IMR-90 (cell line): ENCODE results near the gene RGMB. TPM values are rescaled to one million over a fixed set of nuclear protein-coding genes. Genes with fewer than 3 reads are reported as not detected.
A peak's percentile ranks its signal among the peaks of the same experiment; 100 is the strongest.

ENCODE experiments used
- ATAC-seq: fragments of 200-7000 bp; cut with Tn5 transposase; 2 replicates; pipeline ENCODE4 v1.9.1; 2020; ENCODE audit warnings: low read depth, mild to moderate bottlenecking, moderate library complexity
- BruUV-seq: library from RNA; stranded (reverse); fragments of 400-500 nt; replicated peaks from 2 replicates; lab custom pipeline; 2021; lab: Mats Ljungman, UMichigan
- CTCF ChIA-PET: fragments of 300-600 bp; formaldehyde crosslinking; extraction: SDS; loops from one replicate; lab custom pipeline; 2021; ENCODE audit warnings: antibody characterized with exemption; lab: Yijun Ruan, JAX
- POLR2A ChIA-PET: fragments of 300-600 bp; sonication (Branson Sonifier 250); formaldehyde crosslinking; loops from one replicate; lab custom pipeline; 2022; ENCODE audit warnings: antibody characterized with exemption; ENCODE audit not compliant: unreplicated experiment; lab: Charles Lee
- DNase-seq: peaks from one replicate; pipeline ENCODE4 v3.0.0; 2013
- H2AFZ ChIP-seq: replicated peaks from 2 replicates; pipeline ENCODE3; 2013; ENCODE audit warnings: low read length, mild to moderate bottlenecking; ENCODE audit not compliant: poor library complexity
- H2AK5ac ChIP-seq: 2 replicates; pipeline ENCODE4 v1.6.1; 2013; ENCODE audit warnings: low read depth, low read length, inconsistent platforms
- H2AK9ac ChIP-seq: replicated peaks from 2 replicates; pipeline ENCODE3; 2013; ENCODE audit warnings: mild to moderate bottlenecking, low read depth, low read length, moderate library complexity; ENCODE audit not compliant: poor library complexity
- H2BK120ac ChIP-seq: 2 replicates; pipeline ENCODE4 v1.6.1; 2013; ENCODE audit warnings: low read depth, low read length, inconsistent platforms
- H2BK15ac ChIP-seq: 3 replicates; pipeline ENCODE4 v1.6.1; 2013; ENCODE audit warnings: low read depth, low read length, inconsistent platforms
- H2BK20ac ChIP-seq: 2 replicates; pipeline ENCODE4 v1.6.1; 2013; ENCODE audit warnings: low read depth, mild to moderate bottlenecking, inconsistent platforms, low read length, moderate library complexity
- H2BK5ac ChIP-seq: 2 replicates; pipeline ENCODE4 v1.6.1; 2013; ENCODE audit warnings: mild to moderate bottlenecking, low read depth, low read length, inconsistent platforms; ENCODE audit not compliant: poor library complexity, severe bottlenecking
- H3K14ac ChIP-seq: replicated peaks from 2 replicates; pipeline ENCODE4 v1.6.1; 2013; ENCODE audit warnings: low read depth, low read length, inconsistent platforms
- H3K18ac ChIP-seq: 2 replicates; pipeline ENCODE4 v1.6.1; 2013; ENCODE audit warnings: low read depth, low read length, control low read depth
- H3K23ac ChIP-seq: 2 replicates; pipeline ENCODE4 v1.6.1; 2013; ENCODE audit warnings: low read depth, low read length, inconsistent platforms
- H3K27ac ChIP-seq: 2 replicates; pipeline ENCODE4 v1.5.1; 2013; ENCODE audit warnings: mild to moderate bottlenecking, control low read depth, low read length; ENCODE audit not compliant: insufficient read depth
- H3K27me3 ChIP-seq: 2 replicates; pipeline ENCODE4 v1.6.1; 2013; ENCODE audit warnings: low read length; ENCODE audit not compliant: control insufficient read depth, insufficient read depth
- H3K36me3 ChIP-seq: 2 replicates; pipeline ENCODE4 v1.6.1; 2013; ENCODE audit warnings: low read length, mixed read lengths; ENCODE audit not compliant: control insufficient read depth, insufficient read depth
- H3K4ac ChIP-seq: 2 replicates; pipeline ENCODE4 v1.6.1; 2013; ENCODE audit warnings: low read depth, low read length, inconsistent platforms
- H3K4me1 ChIP-seq: 2 replicates; pipeline ENCODE4 v1.6.1; 2013; ENCODE audit warnings: low read length, mixed read lengths; ENCODE audit not compliant: control insufficient read depth, insufficient read depth
- H3K4me2 ChIP-seq: 2 replicates; pipeline ENCODE4 v1.6.1; 2013; ENCODE audit warnings: low read depth, mild to moderate bottlenecking, control low read depth, low read length, moderate library complexity
- H3K4me3 ChIP-seq: 2 replicates; pipeline ENCODE4 v1.5.1; 2013; ENCODE audit warnings: low read depth, mild to moderate bottlenecking, control low read depth, low read length, moderate library complexity; ENCODE audit not compliant: insufficient read depth
- H3K56ac ChIP-seq: 2 replicates; pipeline ENCODE4 v1.6.1; 2013; ENCODE audit warnings: low read length, inconsistent platforms; ENCODE audit not compliant: insufficient read depth; ENCODE audit errors: extremely low read depth
- H3K79me1 ChIP-seq, 2 experiments: 2 replicates each; pipeline ENCODE4 v1.6.1; 2013; ENCODE audit warnings: low read length in 2 of 2, inconsistent platforms in 1 of 2, low read depth in 1 of 2
- H3K9ac ChIP-seq: 2 replicates; pipeline ENCODE4 v1.6.1; 2013; ENCODE audit warnings: low read depth, low read length, control low read depth
- H3K9me1 ChIP-seq: 2 replicates; pipeline ENCODE4 v1.6.1; 2013; ENCODE audit warnings: low read length, inconsistent platforms; ENCODE audit not compliant: insufficient read depth
- H3K9me3 ChIP-seq: 2 replicates; pipeline ENCODE4 v1.6.1; 2013; ENCODE audit warnings: low read length; ENCODE audit not compliant: control insufficient read depth, insufficient read depth
- H4K20me1 ChIP-seq: 2 replicates; pipeline ENCODE4 v1.6.1; 2013; ENCODE audit warnings: low read length, inconsistent platforms; ENCODE audit not compliant: insufficient read depth
- H4K5ac ChIP-seq: 2 replicates; pipeline ENCODE4 v1.6.1; 2013; ENCODE audit warnings: mild to moderate bottlenecking, low read depth, low read length, control low read depth
- H4K8ac ChIP-seq, 2 experiments: 2 replicates each; pipeline ENCODE4 v1.6.1; 2013; ENCODE audit warnings: low read depth in 2 of 2, low read length in 2 of 2, control low read depth in 1 of 2, inconsistent platforms in 1 of 2
- H4K91ac ChIP-seq: 2 replicates; pipeline ENCODE4 v1.6.1; 2013; ENCODE audit warnings: low read depth, low read length, inconsistent platforms; ENCODE audit not compliant: insufficient read depth
- CEBPB ChIP-seq: IDR thresholded peaks from 2 replicates; pipeline ENCODE4 v1.6.1; 2012; ENCODE audit warnings: low read depth, low read length, improper control_type of control experiment
- CTCF ChIP-seq: conservative IDR thresholded peaks from 2 replicates; pipeline ENCODE4 v1.5.1; 2012; ENCODE audit warnings: mild to moderate bottlenecking, low read depth, low read length, improper control_type of control experiment
- FOS ChIP-seq: fragments of 150-350 bp; IDR thresholded peaks from 2 replicates; pipeline ENCODE4 v1.6.1; 2016; ENCODE audit warnings: low read depth, low read length
- MAFK ChIP-seq: IDR thresholded peaks from 2 replicates; pipeline ENCODE4 v1.6.1; 2012; ENCODE audit warnings: low read depth, low read length, improper control_type of control experiment
- MXI1 ChIP-seq: IDR thresholded peaks from 2 replicates; pipeline ENCODE4 v1.6.1; 2012; ENCODE audit warnings: low read depth, mild to moderate bottlenecking, low read length, moderate library complexity, borderline replicate concordance
- NFE2L2 ChIP-seq: fragments of 150-350 bp; IDR thresholded peaks from 2 replicates; pipeline ENCODE4 v1.6.1; 2016; ENCODE audit warnings: low read depth, mild to moderate bottlenecking, low read length
- POLR2A ChIP-seq: IDR thresholded peaks from 2 replicates; pipeline ENCODE4 v1.6.1; 2012; ENCODE audit warnings: mild to moderate bottlenecking, low read depth, low read length
- RAD21 ChIP-seq: IDR thresholded peaks from 2 replicates; pipeline ENCODE4 v1.6.1; 2012; ENCODE audit warnings: low read length, improper control_type of control experiment
- SMC3 ChIP-seq: fragments of 150-350 bp; IDR thresholded peaks from 2 replicates; pipeline ENCODE4 v1.6.1; 2016; ENCODE audit warnings: low read depth, mild to moderate bottlenecking, antibody characterized with exemption, low read length, moderate library complexity
- WGBS, 2 experiments: methylation state at CpG; one replicate each; pipeline versions ENCODE4 v1.1.5 to v1.1.7; 2013; ENCODE audit warnings: missing lambda C conversion rate in 2 of 2; ENCODE audit not compliant: insufficient read length in 1 of 2; ENCODE audit errors: extremely low coverage in 2 of 2; 5-methylcytosine and 5-hydroxymethylcytosine counted together
- dilution Hi-C: fragments of 300-500 bp; cut with HindIII; formaldehyde crosslinking; loops from one replicate; pipeline ENCODE4 v1.14.3; 2018; ENCODE audit warnings: low sequenced_read_pairs; ENCODE audit not compliant: unreplicated experiment
- in situ Hi-C: fragments of 300-500 bp; cut with MboI; formaldehyde crosslinking; loops from 3 replicates; pipeline ENCODE4 v1.14.3; 2019; ENCODE audit warnings: low sequenced_read_pairs, inconsistent platforms, mixed read lengths
- intact Hi-C: fragments of 100-400 bp; cut with micrococcal nuclease; formaldehyde crosslinking; loops from 2 replicates; pipeline ENCODE4 v1.10.0; 2022
- polyA plus RNA-seq, 3 experiments: library from polyadenylated mRNA; depleted of rRNA; stranded (reverse); fragments of >200 nt; gene quantifications; 2 replicates each; pipeline ENCODE4 v1.2.3, GENCODE V29; 2012; ENCODE audit warnings: low replicate concordance in 1 of 3
- total RNA-seq: library from RNA; depleted of rRNA; stranded (reverse); fragments of >200 nt; gene quantifications from 2 replicates; pipeline ENCODE4 v1.2.3, GENCODE V29; 2012

Gene RGMB
- total and polyA plus RNA-seq, 2 of the 4 experiments (the other 2 are of a cell fraction) = 74.4 to 129 TPM

DNA sequence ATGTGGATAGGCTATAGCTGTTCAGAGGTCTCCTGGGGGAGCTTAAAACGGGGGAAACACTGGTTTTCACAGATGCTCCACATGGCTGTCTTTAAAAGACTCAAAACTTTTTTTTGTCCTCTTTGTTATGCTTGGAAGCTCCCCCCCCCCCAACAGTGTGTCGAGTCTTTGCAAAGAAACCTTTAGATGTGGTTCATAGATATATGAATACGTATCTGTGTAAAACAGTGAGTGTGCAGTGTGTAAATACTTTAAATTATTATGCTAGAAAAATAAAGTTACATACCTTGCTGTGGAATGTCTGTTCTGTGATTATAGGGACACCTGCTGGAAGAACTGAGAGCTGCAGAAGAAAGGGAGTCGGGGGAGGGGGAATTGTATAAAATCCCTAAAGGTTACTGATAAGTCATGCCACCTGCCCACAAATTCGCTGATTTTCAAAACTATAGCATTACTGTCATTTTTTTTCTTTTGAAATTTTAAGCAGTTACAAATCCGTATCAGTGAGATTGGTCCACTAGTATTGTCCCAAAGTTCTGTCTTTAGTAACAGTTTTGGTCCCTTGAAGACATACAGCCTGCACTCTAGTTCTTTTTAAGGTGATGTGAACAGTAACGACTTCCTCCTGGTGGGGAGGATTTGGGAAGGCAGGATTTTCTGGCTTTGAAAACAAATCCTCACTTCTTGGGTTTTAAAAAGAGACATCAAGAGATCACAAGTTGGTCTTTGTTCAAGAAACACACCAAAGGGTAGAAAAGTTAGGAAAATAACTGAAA, 22.9 kb downstream of the RGMB start (continued):
- TF ChIP-seq FOS (no peak), RAD21 (peak; percentile 61)

- TF ChIP-seq MAFK = no peak
- no peak for TF ChIP-seq POLR2A
- TF ChIP-seq MXI1 = no peak
- TF ChIP-seq NFE2L2 = no peak
- TF ChIP-seq CEBPB = no peak
- no peak for TF ChIP-seq SMC3
- no peak for TF ChIP-seq CTCF
- no peak overlapping the region for H3K9ac ChIP-seq
- in situ Hi-C loops = loop anchor here (25.0 kb wide), 1 partner anchor 1261 kb away; no protein-coding TSS in a partner anchor
Measured at GRCh38 chr5:98798371-98798770, 24.9 kb downstream of the RGMB start.

More at GRCh38 chr5:98798371-98798770, 24.9 kb downstream of the RGMB start:
- H4K20me1 ChIP-seq = peaks cover 41% of the 10 kb centered on the region
- no peak overlapping the region for H3K18ac ChIP-seq
- H3K4me2 ChIP-seq = no peak overlapping the region
- no peak overlapping the region for H3K14ac ChIP-seq
- CTCF ChIA-PET = no interaction called here
- BruUV-seq = no TSS peak
- H3K79me1 ChIP-seq = peaks cover 16 to 33% of the 10 kb centered on the region in 2 experiments
- H3K4me3 ChIP-seq = no peak overlapping the region
- H2BK15ac ChIP-seq = no peak overlapping the region
- intact Hi-C loops = loop anchor here (5.0 kb wide), 1 partner anchor 234 kb away; no protein-coding TSS in a partner anchor
- H2BK20ac ChIP-seq = no peak overlapping the region
- H3K36me3 ChIP-seq = peaks cover 10% of the 10 kb centered on the region
- H3K4me1 ChIP-seq = no peaks in the 10 kb centered on the region
- WGBS, 2 experiments = no CpG with 5 or more reads among the region's 1 CpG
- no peak overlapping the region for H4K8ac ChIP-seq
- no peak overlapping the region for H2AFZ ChIP-seq
- no peak overlapping the region for H2AK5ac ChIP-seq
- no peak overlapping the region for H2BK5ac ChIP-seq
- POLR2A ChIA-PET = no interaction called here
- no peak overlapping the region for H3K27ac ChIP-seq
- H2BK120ac ChIP-seq = no peak overlapping the region
- no peak for DNase-seq
- H2AK9ac ChIP-seq = no peak overlapping the region
- H3K27me3 ChIP-seq = no peaks in the 10 kb centered on the region
- no peak overlapping the region for H3K56ac ChIP-seq
- no peak overlapping the region for H4K91ac ChIP-seq
- H3K9me1 ChIP-seq = peaks cover 15% of the 10 kb centered on the region
- no peak overlapping the region for H3K23ac ChIP-seq
- ATAC-seq = no peak
- H3K4ac ChIP-seq = no peak overlapping the region
- no peaks in the 10 kb centered on the region for H3K9me3 ChIP-seq
- dilution Hi-C loops = no loop called here
- no peak overlapping the region for H4K5ac ChIP-seq
